OCI-M2 (cell line): ENCODE measurements around the gene KLF2.

Experiments used
- DNase-seq: peaks from one replicate; lab custom pipeline; 2025; ENCODE audit not compliant: unreplicated experiment; lab: John Stamatoyannopoulos, UW

Gene KLF2

DNA sequence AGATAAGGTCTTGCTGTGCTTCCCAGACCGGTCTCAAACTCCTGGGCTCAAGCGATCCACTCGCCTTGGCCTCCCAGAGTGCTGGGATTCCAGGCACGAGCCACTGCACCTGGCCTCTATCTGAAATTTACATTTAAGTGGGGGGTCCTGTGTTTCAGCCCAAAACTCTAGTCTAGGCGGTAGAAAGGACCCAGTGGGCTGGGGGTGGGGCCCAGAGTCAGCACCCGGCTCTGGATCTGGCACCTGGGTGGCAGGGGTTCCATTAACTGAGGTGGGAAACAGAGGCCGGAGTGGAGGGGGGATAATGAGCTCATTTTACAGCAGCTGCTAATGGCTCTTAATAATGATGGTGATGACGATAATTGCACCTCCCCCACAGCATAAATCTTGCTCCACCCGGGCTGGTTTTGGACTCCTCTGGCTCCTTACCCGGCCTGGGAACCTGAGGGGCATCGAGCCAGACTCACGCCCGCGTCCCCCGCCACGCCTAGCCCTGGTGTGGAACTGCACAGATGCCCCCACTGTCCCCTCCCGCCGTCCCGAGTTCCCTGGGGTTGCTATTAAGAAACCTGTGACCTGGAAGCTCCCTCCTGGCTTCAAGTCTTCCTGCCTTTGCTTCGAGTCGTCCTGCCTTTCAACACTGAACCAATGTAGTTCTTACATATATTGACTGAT is 17.8 kb upstream of the KLF2 start:
- DNase-seq = no peak

DNA sequence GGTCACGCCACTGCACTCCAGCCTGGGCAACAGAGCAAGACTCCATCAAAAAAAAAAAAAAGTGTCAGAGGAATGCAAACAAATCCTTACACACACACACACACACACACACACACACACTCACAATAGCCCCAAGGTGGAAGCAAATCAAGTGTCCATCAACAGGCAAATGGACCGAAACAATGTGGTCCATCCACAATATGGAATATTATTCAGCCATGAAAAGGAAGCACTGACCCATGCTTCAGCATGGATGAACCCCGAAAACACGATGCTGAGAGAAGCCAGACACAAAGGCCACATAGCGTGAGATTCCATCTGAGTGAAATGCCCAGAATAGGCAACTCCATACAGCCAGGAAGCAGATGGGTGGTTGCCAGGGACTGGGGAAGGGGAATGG is 16.5 kb upstream of the KLF2 start:
- no peak for DNase-seq

GRCh38 chr19:16309643-16310042 is 15.0 kb upstream of the KLF2 start:
- no peak for DNase-seq

GRCh38 chr19:16315825-16316505 is 8.7 kb upstream of the KLF2 start:
- DNase-seq = peak; percentile 92

- DNase-seq = no peak
Measured at GRCh38 chr19:16316506-16316882, 8.1 kb upstream of the KLF2 start.

DNA sequence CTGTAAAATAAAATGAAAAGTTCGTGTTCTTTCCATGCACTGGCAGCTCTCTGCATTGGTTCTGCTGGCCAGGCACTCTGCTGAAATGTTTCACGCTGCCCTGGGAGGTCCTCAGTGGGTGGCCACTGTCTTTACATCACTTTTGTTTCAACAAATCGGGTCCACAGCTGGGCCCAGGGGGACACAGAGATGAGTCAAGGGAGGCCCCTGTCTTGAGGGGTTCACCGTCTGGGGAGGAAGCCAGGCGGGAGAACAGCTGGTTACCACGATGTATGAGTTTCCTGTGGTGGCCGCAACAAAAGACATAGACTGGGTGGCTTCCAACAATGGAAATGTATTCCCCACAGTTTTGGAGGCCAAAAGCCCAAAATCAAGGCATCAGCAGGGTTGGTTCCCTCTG is 5.1 kb upstream of the KLF2 start:
- no peak for DNase-seq

- DNase-seq = no peak
Measured at GRCh38 chr19:16320987-16321386, 3.6 kb upstream of the KLF2 start.

DNA sequence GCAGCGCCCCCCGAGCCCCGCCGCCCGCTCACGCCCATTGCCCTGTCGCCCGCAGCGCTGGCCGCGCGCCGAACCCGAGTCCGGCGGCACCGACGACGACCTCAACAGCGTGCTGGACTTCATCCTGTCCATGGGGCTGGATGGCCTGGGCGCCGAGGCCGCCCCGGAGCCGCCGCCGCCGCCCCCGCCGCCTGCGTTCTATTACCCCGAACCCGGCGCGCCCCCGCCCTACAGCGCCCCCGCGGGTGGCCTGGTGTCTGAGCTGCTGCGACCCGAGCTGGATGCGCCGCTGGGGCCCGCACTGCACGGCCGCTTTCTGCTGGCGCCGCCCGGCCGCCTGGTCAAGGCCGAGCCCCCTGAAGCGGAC is 518 bp downstream of the KLF2 start:
- no peak for DNase-seq

DNA sequence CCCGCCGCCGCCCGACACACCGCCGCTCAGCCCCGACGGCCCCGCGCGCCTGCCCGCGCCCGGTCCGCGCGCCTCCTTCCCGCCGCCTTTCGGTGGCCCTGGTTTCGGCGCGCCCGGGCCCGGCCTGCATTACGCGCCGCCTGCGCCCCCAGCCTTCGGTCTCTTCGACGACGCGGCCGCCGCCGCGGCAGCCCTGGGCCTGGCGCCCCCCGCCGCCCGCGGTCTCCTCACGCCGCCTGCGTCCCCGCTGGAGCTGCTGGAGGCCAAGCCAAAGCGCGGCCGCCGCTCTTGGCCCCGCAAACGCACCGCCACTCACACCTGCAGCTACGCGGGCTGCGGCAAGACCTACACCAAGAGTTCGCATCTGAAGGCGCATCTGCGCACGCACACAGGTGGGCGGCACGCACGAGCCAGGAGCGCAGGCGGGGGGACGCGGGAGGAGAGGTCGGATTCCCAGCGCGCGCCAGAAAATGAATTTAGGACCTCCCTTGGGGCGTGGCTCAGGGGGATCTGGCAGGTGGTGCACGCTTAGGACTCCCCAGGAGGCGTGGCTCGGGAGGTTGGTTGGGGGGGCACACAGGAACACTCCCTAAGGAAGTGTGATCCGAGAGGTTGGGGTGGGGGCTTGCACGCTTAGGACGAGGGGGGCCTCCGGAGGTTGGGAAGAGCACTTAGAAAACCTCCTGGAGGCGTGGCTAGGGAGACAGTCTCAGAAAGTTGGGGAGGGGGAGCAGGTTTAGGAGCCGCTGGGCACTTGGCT is 1.2 kb downstream of the KLF2 start:
- DNase-seq = no peak

DNA sequence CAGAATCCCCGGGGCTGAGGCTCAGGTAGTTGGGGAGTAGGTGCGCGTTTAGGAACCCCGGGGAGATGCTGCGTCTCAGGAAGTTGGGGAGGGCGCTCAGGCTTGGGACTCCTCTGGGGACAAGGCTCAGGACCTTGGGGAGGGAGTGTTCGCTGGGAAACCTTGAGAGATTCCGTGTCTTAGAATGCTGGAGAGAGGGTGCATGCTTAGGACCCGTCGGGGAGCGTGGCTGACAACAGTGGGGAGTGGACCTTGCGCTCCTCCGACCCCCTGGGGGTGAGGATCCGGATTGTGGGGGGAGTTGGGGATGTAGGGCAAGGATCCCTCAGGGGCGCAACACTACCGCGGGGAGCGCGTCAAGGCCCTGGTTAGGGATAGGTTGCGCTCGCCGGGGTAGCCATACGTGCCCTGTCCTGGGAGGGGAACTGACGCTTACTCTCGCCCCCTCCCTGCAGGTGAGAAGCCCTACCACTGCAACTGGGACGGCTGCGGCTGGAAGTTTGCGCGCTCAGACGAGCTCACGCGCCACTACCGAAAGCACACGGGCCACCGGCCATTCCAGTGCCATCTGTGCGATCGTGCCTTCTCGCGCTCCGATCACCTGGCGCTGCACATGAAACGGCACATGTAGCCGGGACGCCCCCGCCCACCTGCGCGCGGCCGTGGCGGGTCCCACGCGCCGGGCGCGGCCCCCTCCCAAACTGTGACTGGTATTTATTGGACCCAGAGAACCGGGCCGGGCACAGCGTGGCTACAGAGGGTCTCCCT is 2.0 kb downstream of the KLF2 start:
- no peak for DNase-seq

DNA sequence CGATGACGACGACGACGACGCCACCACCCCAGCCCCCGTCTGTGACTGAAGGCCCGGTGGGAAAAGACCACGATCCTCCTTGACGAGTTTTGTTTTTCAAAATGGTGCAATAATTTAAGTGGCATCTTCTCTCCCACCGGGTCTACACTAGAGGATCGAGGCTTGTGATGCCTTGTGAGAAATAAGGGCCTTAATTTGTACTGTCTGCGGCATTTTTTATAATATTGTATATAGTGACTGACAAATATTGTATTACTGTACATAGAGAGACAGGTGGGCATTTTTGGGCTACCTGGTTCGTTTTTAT is 2.5 kb downstream of the KLF2 start:
- no peak for DNase-seq

GRCh38 chr19:16327501-16327900 is 2.9 kb downstream of the KLF2 start:
- no peak for DNase-seq

DNA sequence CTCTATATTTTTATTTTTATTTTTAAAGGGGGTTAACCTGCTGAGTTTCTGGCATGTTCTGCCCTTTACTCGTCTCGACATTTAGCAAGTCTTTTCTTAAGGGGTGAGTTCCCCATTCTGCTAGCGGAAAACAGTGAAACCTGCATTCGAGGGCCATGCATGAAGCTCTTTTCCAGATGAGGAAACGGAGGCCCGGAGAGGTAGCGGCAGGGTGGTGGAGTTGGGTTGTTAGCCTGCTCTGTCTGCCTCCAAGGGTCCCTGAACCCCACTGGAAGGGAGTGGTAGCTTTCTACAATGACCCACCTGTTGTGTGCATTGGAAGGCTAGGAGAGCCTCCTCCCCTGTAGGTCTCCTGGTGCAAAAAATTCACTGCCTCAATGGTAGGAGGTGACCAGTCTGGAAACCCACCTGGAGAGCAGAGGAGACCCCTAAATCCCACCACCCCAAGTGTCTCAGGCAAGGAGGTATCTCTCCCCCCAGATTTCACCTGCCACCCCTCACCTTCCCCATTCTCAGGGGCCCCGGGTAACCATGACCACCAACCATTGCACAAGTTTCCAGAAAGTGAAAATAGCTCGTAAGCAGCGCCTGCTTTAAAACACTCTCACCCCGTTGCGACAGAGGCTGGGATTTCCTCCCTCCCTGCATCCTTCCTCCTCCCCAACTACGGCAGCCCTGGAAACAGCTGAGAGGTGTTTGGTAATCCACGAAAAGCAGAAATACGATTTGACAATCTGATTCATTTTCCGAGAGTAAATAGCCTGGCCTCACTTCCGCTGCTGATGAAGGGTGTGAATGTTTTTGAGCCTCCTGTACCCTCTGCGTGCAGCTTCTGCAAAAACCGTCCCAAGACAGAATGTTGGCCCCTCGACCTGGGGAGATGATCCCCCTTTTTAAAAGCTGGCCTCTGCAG is 3.5 kb downstream of the KLF2 start:
- DNase-seq = no peak

GRCh38 chr19:16328824-16329482 is 4.3 kb downstream of the KLF2 start:
- DNase-seq = no peak

GRCh38 chr19:16330368-16330801 is 5.8 kb downstream of the KLF2 start:
- DNase-seq = no peak

DNA sequence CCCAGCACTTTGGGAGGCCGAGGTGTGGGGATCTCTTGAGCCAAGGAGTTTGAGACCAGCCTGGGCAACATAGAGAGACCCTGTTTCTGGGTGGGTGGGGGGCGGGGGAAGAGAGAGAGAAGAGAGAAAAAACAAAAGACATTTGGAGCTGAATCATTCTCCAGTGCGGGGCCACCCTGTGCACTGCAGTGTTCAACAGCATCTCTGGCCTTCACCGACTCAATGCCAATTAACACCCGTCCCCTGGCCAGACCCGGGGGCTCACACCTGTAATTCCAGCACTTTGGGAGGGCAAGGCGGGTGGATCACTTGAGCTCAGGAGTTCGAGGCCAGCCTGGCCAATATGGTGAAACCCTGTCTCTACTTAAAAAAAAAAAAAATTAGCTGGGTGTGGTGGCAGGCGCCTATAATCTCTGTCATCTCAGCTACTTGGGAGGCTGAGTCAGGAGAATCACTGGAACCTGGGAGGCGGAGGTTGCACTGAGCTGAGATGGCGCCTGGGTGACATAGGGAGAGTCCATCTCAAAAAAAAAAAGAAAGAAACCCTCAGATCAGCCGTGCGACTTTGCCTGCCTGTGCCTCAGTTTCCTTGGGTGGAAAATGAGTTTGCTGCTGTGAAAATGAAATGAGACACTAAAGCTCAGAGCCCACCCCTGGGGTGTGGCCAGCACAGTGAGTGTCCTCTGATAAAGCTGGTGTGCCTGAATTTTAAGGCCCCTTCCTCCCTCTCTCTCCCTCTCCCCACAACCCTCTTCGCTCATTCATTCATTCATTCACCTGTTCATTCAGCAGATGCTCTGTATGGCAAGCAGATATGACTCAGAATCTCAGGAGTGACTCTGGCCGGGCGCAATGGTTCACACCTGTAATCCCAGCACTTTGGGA is 6.4 kb downstream of the KLF2 start:
- no peak for DNase-seq

GRCh38 chr19:16333001-16333586 is 8.5 kb downstream of the KLF2 start:
- no peak for DNase-seq

DNA sequence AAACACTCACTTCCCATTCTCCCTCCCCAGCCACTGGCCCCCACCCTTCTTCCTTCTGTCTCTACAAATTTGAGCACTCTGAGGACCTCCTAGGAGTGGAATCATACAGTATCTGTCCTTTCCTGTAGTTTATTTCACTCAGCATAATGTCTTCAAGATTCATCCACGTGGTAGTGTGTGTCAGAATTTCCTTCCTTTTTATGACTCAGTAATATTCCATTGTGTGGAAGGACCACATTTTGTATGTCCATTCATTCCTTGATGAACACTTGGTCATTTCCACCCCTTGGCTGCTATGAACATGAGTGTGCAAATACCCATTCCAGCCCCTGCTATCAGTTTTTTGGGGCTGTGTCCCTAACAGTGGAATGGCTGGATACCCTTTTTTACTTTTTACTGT is 9.8 kb downstream of the KLF2 start:
- no peak for DNase-seq

DNA sequence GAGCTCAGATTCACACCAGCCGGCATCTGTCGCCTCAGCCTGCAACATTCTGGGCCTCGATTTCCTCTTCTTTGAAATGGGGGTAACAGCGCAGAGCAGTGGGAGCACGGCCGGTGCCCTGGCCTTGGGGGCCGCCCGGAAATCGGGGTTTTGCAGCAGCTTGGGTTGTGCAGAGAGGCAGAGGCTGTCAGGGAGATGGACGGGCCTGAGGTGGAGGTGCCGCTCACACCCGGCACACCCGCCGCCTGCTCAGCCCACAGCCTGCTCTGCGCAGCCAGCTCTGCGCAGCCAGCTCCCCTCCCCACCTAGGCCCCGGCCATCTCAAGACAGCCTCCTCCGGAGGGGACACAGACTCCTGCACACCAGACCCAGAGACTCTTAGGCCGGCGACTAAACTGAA is 10.6 kb downstream of the KLF2 start:
- DNase-seq = no peak
